Activated CD4-positive, alpha-beta T cell treated with anti-CD3 and anti-CD28 coated beads, Interleukin-2, amount 50 U/mL, for 4 hours (primary cell): ENCODE results near the gene GTF2B.
"Not testable (repeated sequence)": the region's sequence is repeated elsewhere in the genome, so short reads cannot be mapped to it uniquely, and the experiment has no call there.

Source experiments
- DNase-seq, 2 experiments: peaks; one replicate each; pipeline ENCODE4 v3.0.0-alpha.2; 2020

Gene GTF2B

GRCh38 chr1:88883156-88883555, 8.2 kb downstream of the GTF2B start:
- no peak for DNase-seq

DNA sequence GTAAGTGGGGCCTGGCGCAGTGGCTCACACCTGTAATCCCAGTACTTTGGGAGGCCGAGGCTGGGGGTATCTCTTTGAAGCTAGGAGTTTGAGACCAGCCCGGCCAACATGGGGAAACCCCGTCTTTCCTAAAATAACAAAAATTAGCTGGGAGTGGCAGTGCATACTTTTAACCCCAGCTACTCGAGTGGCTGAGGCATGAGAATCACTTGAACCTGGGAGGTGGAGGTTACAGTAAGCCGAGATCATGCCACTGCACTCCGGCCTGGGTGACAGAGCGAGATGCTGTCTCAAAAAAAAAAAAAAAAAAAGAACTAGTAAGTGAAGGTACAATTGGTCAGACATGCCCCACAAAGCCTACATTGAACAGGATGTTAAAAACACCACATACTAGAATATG, 10.7 kb downstream of the GTF2B start:
- DNase-seq = not testable (repeated sequence)

- DNase-seq = no peak
Measured at GRCh38 chr1:88878731-88879130, 12.6 kb downstream of the GTF2B start.

GRCh38 chr1:88877911-88878310, 13.5 kb downstream of the GTF2B start:
- DNase-seq = no peak

DNA sequence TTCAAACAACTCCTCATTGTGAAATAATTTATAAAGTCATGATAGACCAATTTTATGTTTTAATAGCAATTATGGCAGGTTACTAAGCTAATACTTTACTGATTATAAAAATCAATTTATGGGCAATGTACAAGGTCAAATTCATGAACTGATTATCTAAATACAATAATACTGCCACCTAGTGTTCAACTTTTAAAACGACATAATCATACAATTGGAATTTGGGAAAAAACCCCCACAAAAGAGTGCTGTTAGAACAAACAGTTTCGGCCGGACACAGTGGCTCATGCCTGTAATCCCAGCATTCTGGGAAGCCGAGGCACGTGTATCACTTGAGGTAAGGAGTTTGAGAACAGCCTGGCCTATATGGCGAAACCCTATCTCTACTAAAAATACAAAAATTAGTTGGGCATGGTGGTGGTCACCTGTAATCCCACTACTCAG, 14.0 kb downstream of the GTF2B start:
- DNase-seq = no peak

GRCh38 chr1:88876573-88877365, 14.6 kb downstream of the GTF2B start:
- no peak for DNase-seq

- no peak for DNase-seq
Measured at GRCh38 chr1:88875595-88875994, 15.8 kb downstream of the GTF2B start.

DNA sequence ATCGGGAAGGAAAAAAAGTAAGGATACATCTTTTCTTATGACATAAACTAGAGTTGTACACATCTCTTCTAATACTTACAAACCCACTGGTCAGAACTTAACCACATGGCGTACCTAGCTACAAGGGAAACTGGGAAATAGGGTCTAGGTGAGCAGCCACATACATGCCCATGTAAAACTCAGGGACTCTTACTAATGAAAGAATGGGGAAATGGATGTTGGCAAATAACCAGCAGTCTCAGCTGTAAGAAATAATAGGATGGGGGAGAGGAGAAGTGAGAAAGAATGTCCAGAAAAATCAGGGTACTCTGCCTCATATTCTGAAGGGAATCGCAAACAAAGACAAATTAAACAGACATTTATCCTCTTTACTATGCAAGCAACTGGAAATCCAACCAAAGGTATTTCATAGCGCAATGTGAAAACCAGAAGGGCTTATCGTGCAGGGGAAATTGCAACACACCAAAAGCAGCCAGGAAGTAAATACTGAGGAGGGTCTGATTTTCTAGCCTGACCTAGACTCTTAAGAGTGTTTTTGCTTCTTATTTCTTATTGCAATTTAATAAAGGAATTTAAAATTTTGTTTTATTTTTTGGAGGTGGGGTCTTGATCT, 17.5 kb downstream of the GTF2B start:
- DNase-seq = no peak

DNA sequence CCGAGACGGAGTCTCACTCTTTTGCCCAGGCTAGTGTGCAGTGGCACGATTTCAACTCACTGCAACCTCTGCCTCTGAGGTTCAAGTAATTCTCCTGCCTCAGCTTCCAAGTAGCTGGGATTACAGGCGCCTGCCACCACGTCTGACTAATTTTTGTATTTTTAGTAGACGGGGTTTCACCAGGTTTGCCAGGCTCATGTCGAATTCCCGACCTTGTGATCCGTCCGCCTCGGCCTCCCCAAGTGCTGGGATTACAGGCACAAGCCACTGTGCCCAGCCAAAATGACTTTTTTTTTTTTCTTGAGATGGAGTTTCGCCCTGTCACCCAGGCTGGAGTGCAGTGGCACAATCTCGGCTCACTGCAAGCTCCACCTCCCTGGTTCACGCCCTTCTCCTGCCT, 21.7 kb downstream of the GTF2B start:
- not testable (repeated sequence) for DNase-seq

DNA sequence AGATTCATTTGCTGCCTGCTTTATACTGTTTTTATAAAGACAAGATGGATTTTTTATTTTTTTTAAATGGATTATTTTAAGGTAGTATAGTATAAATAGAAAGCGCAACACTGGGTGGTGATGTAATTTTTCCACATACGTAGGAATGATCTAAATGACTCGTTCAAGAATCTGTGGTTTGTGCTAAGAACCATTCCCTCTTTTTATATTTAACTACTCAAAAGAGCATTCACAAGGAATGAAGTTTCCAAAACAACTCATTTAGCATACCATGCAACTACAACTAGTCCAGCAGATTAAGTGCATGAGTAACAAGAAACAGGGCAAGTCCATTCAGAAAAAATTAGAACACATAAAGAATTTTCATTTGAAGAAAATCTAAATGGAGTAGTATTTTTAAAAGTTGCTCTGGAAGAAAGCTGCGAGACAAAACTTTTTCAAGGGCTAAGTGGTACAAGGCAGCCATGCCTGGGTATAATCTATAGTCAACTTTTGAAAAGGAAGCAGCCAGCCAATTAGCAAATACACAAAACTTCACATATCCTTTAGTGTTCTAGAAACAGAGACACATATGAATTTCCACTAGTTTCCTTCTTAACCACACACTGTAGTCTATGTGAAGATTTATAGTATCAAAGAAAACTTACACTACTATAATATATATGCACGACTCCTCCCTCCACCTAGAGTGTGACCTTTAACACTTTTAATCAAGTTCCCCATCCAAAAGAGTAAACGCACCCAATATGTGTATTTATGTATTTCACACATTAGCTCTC, 23.4 kb downstream of the GTF2B start:
- DNase-seq = no peak

- DNase-seq = no peak
Measured at GRCh38 chr1:88851303-88852063, 39.9 kb downstream of the GTF2B start.

DNA sequence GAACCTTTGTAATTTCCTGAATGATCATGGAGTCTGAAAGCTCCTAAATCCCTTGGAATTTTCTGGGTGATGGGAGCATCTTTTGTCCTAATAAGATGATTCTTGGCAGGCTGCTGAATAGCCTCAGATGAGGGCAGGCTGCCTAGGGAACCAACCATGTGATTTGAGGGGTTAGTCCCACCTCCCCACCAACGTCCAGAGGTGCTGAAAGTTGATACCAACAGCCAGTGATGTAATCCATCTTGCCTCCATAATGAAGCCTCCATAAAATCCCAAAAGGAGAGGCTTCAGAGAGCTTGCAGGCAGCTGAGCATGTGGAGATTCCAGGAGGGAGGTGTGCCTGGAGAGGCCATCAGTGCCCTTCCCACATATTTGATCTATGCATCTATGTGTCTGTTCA, 43.7 kb downstream of the GTF2B start:
- no peak for DNase-seq

GRCh38 chr1:88825721-88826120, 65.6 kb downstream of the GTF2B start:
- no peak for DNase-seq

DNA sequence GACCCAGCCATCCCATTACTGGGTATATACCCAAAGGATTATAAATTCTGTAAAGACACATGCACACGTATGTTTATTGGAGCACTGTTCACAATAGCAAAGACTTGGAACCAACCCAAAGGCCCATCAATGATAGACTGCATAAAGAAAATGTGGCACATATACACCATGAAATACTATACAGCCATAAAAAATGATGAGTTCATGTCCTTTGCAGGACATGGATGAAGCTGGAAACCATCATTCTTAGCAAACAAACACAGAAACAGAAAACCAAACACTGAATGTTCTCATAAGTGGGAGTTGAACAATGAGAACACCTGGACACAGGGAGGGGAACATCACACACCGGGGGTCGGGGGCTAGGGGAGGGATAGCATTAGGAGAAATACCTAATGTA, 71.7 kb downstream of the GTF2B start:
- DNase-seq = not testable (repeated sequence)

DNA sequence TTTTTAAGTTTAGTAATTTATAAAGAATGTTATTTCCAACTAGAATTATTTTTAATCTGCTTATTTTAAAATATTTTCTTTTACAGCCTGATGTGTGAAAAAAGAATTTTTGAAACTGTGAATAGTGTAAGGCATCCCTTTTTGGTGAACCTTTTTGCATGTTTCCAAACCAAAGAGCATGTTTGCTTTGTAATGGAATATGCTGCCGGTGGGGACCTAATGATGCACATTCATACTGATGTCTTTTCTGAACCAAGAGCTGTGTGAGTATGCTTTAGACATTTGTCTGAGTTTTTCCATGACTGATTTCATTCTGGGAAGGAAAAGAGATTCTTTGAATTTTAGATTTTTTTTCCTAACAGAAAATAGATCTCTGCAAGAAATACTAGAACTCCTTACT, 77.9 kb downstream of the GTF2B start:
- no peak for DNase-seq

DNA sequence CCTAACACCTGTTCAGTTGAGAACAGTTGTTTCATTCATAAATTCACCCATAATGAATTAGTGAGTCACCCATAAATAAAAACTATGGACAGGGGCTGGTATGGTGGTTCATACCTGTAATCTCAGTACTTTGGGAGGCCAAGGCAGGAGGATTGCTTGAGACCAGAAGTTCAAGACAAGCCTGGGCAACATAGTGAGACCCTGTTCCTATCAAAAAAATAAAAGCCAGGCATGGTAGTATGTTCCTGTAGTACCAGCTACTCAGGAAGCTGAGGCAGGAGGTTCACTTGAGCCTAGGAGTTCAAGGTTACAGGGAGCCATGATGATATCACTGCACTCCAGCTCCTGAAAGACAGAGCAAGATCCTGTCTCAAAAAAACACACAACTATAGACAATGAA, 79.0 kb downstream of the GTF2B start:
- no peak for DNase-seq

- DNase-seq = no peak
Measured at GRCh38 chr1:88803444-88803843, 87.9 kb downstream of the GTF2B start.

DNA sequence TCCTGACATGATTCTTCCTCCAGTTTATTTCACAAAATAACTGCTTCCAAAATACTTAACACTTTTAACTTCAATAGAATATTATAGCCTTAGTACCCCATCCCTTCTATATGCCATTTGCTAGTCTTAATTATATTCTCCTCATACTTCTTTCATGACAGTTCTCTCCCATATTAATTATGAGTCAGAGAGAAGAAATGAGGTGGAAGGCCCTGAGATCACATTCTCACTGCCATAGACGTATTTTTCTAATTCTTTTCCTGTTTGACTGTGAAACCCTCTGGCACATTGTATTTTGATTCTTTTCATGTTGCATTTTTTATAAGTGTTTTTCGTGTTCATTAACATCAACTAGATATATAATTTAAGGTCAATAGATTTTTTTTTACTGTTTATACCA, 88.4 kb downstream of the GTF2B start:
- no peak for DNase-seq
